ENCODE results near the gene ZNF787. TPM values are rescaled to one million over a fixed set of nuclear protein-coding genes. Genes with fewer than 3 reads are reported as not detected.

ZNF787 gene
- total RNA-seq, 1 donor from 2014 or later: 29.5 TPM

- intact Hi-C loops (cut with DNase I): no loop called here
These were observed 49.9 kb downstream of the ZNF787 start for GRCh38 chr19:56071151-56071550.

GRCh38 chr19:56069642-56070041, 51.5 kb downstream of the ZNF787 start:
- DNase-seq (ENCODE audit: low spot score): no peak
- intact Hi-C loops (cut with DNase I): no loop called here

More at GRCh38 chr19:56071151-56071550, 49.9 kb downstream of the ZNF787 start:
- no peak for DNase-seq (ENCODE audit: low spot score)

GRCh38 chr19:56066152-56067023, 54.7 kb downstream of the ZNF787 start:
- peak; percentile 88 for DNase-seq (ENCODE audit: low spot score)
- intact Hi-C loops (cut with DNase I): no loop called here

GRCh38 chr19:56053596-56053995, 67.5 kb downstream of the ZNF787 start:
- intact Hi-C loops (cut with DNase I): no loop called here
- DNase-seq (ENCODE audit: low spot score): no peak

Other genes with a start within 250 kb of the ZNF787 start
- not detected for gene NLRP13, start 189.0 kb downstream of the ZNF787 start, total RNA-seq
- not detected for gene NLRP8, start 173.5 kb downstream of the ZNF787 start, total RNA-seq
- gene NLRP5, start 134.5 kb downstream of the ZNF787 start, total RNA-seq: not detected
- 22.9 TPM for gene ZNF444, start 20.0 kb upstream of the ZNF787 start, total RNA-seq
- not detected for gene GALP, start 54.7 kb upstream of the ZNF787 start, total RNA-seq
- gene ZSCAN5B, start 76.5 kb upstream of the ZNF787 start, total RNA-seq: not detected
- gene ZSCAN5C, start 81.0 kb upstream of the ZNF787 start, total RNA-seq: not detected
- gene EDDM13, start 151.5 kb upstream of the ZNF787 start, total RNA-seq: not detected
- 24.4 TPM for gene ZSCAN5A, start 193.5 kb upstream of the ZNF787 start, total RNA-seq